Measurements from ENCODE around the gene MSI2.

- TF ChIP-seq CAMTA2 (CRISPR knock-in tag; conservative IDR thresholded peaks at IDR 0.05) (no peak), TSC22D4 (tag; IDR thresholded peaks at IDR 0.05) (no peak), EP300 (IDR thresholded peaks at IDR 0.05; ENCODE audit: low read length) (no peak), CREM (IDR thresholded peaks at IDR 0.05; ENCODE audit: low read depth) (peak; percentile 24; the same call in 1 of the 2 replicates), MXI1 (IDR thresholded peaks at IDR 0.05; ENCODE audit: low read depth, low read length) (no peak), ZBTB7A (IDR thresholded peaks at IDR 0.05; ENCODE audit: borderline replicate concordance, control insufficient read depth, low read depth, low read length) (no peak), NBN (IDR thresholded peaks at IDR 0.05; ENCODE audit: low read depth) (no peak), SP2 (IDR thresholded peaks at IDR 0.05; ENCODE audit: extremely low read depth, low read depth, low read length, poor library complexity, severe bottlenecking) (no peak), POLR2A (conservative IDR thresholded peaks at IDR 0.05) (no peak)
These were observed 415.6 kb downstream of the MSI2 start for GRCh38 chr17:57671667-57672632.

Measured in K562 (cell line).